Activated CD8-positive, alpha-beta memory T cell treated with anti-CD3 and anti-CD28 coated beads for 1 hour (primary cell): Measurements from ENCODE around the gene TAF1L.

ENCODE experiments used
- DNase-seq, 2 donors: peaks; one replicate each; pipeline ENCODE4 v3.0.0-alpha.2; 2020; ENCODE audit warnings: low read depth in 1 of 2; ENCODE audit errors: extremely low read depth in 1 of 2

TAF1L gene

DNA sequence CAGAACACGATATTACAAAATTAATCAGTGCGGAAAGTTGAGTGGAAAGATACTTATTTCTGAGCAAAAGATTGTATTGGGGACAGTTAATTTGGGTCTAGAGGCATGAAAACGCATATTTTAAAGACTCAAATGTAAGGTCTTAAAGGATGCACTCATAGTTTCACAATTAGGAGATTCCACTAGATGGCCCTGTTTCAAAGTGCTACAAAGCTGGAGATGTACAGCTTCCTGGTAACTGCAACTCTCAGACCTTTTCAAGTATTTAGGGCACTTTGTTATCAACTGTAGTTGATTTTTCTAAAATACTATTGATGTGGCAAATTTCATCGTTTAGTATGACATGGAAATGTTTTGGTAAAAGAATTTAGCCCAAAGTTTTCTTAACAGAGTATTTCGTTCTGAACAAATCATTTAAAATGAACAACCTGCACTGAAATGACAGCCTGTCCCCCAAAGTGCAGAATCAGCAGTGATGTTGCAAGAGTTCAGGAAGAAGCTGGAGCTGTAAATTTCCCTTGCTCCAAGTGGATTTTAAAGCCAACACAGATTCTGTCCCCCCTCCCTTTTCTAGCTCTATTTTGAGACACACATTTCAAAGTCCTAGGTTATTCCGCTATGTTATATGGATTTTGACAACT, 46.3 kb downstream of the TAF1L start:
- no peak for DNase-seq

GRCh38 chr9:32587901-32588300, 47.6 kb downstream of the TAF1L start:
- no peak for DNase-seq

DNA sequence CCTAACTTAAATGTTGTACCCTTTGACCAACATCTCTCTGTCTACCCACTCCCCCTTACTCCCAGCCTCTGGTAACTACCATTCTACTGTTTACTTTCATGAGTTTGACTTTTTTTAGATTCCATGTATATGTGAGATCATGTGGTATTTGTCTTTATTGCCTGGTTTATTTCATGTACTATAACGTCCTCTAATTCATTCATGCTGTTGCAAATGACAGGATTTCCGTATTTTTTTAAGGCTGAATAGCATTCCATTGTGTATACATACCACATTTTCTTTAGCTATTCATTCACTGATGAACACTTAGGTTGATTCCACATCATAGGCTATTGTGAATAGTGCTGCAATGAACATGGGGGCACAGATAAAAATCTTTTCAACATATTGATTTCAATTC, 50.7 kb downstream of the TAF1L start:
- no peak for DNase-seq

DNA sequence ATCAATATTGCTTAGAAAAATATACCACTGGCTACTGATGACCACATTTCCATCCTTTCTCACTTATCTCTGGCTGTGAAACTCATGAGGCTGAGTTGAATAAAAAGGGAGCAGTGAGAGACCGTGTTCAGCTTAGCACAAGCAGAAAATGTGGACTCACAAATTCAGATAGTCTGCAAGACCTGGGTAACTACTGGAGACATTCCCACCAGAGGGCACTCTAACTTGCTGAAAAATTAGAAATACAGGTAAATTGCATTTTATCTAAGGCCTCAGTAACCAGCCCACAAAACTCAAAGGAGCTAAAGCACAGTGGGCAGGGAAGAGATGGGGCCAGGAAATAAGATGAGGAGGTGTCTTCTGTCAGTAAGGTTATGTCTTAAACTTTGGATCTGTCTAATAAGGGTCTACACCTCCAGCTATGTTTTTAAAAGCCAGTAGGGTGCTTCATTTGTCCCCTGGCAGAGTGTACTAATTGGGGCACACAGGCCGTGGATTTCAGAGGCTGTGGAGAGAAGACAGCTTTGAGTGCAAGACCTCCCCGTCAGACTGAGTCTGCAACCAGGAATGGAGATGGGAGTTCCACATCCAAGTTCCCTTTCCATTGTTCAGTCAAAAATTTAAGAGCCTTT, 53.8 kb downstream of the TAF1L start:
- DNase-seq: peak in 1 of 2 donors; percentile 4

DNA sequence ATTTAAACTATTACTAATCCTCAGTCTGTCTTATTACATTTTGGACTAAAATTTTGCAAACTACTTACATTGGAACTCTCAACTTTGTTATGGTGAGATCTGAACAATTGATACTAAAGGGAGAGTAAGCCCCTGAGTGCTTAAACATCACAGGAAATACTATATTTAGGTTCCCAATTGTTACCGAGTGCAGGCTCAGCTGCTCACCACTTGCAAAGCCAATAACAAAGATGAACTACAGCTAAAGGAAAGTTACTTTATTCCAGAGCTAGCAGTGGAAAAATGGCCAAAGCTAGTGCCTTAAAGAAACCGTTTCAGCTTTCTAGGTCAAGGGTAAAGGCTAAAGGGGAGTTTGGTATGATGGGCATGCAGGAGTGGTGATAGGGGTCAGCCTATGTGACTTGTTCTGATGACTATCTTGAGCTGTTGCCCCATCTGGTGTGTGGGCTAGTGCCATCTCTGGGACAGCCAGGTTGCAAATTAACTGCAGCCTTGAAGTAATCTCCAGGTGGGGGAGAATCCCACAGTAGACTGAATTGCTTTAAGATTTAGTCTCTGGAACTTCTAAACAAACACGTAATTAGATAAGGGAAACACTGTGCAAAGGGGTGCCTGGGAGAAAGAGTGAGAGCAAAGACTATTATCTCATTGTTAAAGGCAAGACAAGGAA, 54.7 kb downstream of the TAF1L start:
- DNase-seq: no peak

DNA sequence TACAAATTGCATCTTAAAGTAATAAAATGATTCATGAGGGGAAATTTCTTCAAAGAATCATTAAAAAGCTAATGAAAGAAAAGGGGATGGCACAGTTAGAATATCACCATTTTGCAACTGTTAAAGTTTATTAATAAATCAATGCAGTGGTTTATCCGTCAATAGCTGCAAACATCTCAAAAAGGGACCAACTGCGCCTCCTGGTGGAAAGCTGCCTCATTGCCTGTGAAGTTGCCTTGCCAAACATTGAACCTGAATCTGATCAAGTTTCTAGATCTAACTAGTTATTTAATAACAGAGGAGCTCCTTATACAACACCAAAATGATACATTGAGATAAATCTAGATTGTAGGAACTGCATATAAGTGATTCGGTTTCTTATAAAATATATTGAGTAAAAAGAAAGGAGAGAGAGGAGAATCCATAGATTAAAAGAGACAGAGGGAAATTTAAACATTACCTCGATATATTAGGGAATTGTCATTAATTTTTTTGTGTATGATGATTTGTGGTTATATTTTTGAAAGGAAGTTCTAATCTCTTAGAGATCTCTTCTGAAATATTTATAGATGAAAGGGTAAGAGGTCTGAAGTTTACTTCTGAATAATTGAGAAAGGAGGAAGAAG, 55.6 kb downstream of the TAF1L start:
- DNase-seq: peak; percentile 49 to 64
